ENCODE results near the gene COL23A1. TPM values are rescaled to one million over a fixed set of nuclear protein-coding genes. Genes with fewer than 3 reads are reported as not detected.

Gene COL23A1
- total RNA-seq, 1 experiment from 2014 or later, result not detected

DNA sequence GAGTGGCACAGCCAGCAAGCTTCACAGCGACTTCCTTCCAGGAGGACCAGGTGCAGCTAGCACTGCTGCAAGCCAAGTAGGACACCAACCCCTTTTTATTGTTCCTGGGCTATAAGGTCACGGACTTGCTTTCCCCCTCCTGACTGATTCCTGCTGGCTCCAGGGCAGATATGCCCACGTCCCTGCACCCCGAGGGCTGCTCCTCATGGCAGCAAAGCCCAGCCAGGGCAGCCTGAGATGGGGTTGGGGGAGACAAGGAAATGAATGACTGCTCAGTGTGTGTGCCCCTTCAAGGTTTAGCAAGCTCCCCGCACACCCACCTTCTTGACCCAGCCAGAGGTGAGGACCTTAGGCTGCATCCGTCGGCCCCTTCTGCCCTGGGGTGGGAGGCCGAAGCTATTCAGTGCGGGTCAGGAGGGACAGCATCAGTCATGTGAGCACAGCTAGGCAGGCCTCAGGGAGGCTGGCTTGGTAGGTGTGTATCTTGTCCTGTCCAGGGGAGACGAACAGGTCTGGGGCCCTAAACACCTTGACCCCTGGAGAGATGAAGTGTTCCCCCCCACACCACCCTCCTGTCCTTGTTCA lies 221.4 kb downstream of the COL23A1 start:
- TF ChIP-seq CTCF (IDR thresholded peaks at IDR 0.05; ENCODE audit: unreplicated experiment), result no peak
- CTCF ChIA-PET, result no interaction called here
- Mint-ChIP-seq H3K27me3 (ENCODE audit: unreplicated experiment) (peaks cover 35% of the 10 kb centered on the region), H3K4me3 (ENCODE audit: low read depth, unreplicated experiment) (no peak overlapping the region), H3K4me1 (ENCODE audit: low read depth, unreplicated experiment) (no peaks in the 10 kb centered on the region), H3K36me3 (ENCODE audit: insufficient read depth, unreplicated experiment) (peaks cover 4% of the 10 kb centered on the region), H3K27ac (ENCODE audit: unreplicated experiment) (no peak overlapping the region), H3K9me3 (ENCODE audit: low read depth, unreplicated experiment) (peaks cover 10% of the 10 kb centered on the region)
- BruUV-seq (replicated peaks), result no TSS peak
- DNase-seq, result no peak
- intact Hi-C loops (cut with micrococcal nuclease; ENCODE audit: unreplicated experiment), result no loop called here

- no peak for TF ChIP-seq CTCF (IDR thresholded peaks at IDR 0.05; ENCODE audit: unreplicated experiment)
- H3K9me3 Mint-ChIP-seq (ENCODE audit: low read depth, unreplicated experiment), result peaks cover 10% of the 10 kb centered on the region
- H3K36me3 Mint-ChIP-seq (ENCODE audit: insufficient read depth, unreplicated experiment), result peaks cover 4% of the 10 kb centered on the region
- no TSS peak for BruUV-seq (replicated peaks)
- H3K27me3 Mint-ChIP-seq (ENCODE audit: unreplicated experiment), result peaks cover 41% of the 10 kb centered on the region
- intact Hi-C loops (cut with micrococcal nuclease; ENCODE audit: unreplicated experiment), result no loop called here
- H3K4me3 Mint-ChIP-seq (ENCODE audit: low read depth, unreplicated experiment), result no peak overlapping the region
- CTCF ChIA-PET, result no interaction called here
- H3K27ac Mint-ChIP-seq (ENCODE audit: unreplicated experiment), result no peak overlapping the region
- DNase-seq, result no peak
- no peaks in the 10 kb centered on the region for H3K4me1 Mint-ChIP-seq (ENCODE audit: low read depth, unreplicated experiment)
These were observed 221.9 kb downstream of the COL23A1 start for GRCh38 chr5:178368274-178368673.

DNA sequence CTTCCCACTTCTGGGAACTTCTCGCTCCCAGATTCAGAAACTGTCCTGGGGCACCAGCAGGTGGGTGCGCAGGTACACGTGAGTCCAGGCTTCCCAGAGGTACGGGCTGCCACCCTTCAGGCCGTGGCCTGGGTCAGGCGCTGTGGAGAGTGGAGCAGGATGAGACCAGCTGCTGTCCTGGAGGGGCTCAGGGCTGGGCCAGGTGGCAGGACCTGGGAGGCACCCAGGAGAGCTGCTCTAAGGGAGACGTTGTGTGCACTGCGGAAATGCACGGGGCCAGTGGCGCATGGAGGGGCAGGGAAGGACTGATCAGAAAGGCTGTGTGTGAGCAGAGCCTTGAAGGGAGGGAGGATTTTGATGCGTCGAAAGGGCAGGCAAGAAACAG lies 222.5 kb downstream of the COL23A1 start:
- H3K4me3 Mint-ChIP-seq (ENCODE audit: low read depth, unreplicated experiment), result no peak overlapping the region
- intact Hi-C loops (cut with micrococcal nuclease; ENCODE audit: unreplicated experiment), result no loop called here
- no peak overlapping the region for H3K27ac Mint-ChIP-seq (ENCODE audit: unreplicated experiment)
- no peaks in the 10 kb centered on the region for H3K4me1 Mint-ChIP-seq (ENCODE audit: low read depth, unreplicated experiment)
- peaks cover 4% of the 10 kb centered on the region for H3K36me3 Mint-ChIP-seq (ENCODE audit: insufficient read depth, unreplicated experiment)
- TF ChIP-seq CTCF (IDR thresholded peaks at IDR 0.05; ENCODE audit: unreplicated experiment), result no peak
- no peak for DNase-seq
- CTCF ChIA-PET, result no interaction called here
- peaks cover 10% of the 10 kb centered on the region for H3K9me3 Mint-ChIP-seq (ENCODE audit: low read depth, unreplicated experiment)
- H3K27me3 Mint-ChIP-seq (ENCODE audit: unreplicated experiment), result peaks cover 46% of the 10 kb centered on the region
- no TSS peak for BruUV-seq (replicated peaks)

GRCh38 chr5:178366998-178367735 lies 223.0 kb downstream of the COL23A1 start:
- Mint-ChIP-seq H3K36me3 (ENCODE audit: insufficient read depth, unreplicated experiment) (peaks cover 4% of the 10 kb centered on the region), H3K27ac (ENCODE audit: unreplicated experiment) (no peak overlapping the region), H3K9me3 (ENCODE audit: low read depth, unreplicated experiment) (peaks cover 10% of the 10 kb centered on the region)

More at GRCh38 chr5:178366998-178367735, 223.0 kb downstream of the COL23A1 start:
- intact Hi-C loops (cut with micrococcal nuclease; ENCODE audit: unreplicated experiment), result no loop called here
- BruUV-seq (replicated peaks), result no TSS peak
- CTCF ChIA-PET, result no interaction called here
- no peak overlapping the region for H3K4me3 Mint-ChIP-seq (ENCODE audit: low read depth, unreplicated experiment)
- H3K27me3 Mint-ChIP-seq (ENCODE audit: unreplicated experiment), result peaks cover 48% of the 10 kb centered on the region
- DNase-seq, result no peak
- H3K4me1 Mint-ChIP-seq (ENCODE audit: low read depth, unreplicated experiment), result no peaks in the 10 kb centered on the region
- TF ChIP-seq CTCF (IDR thresholded peaks at IDR 0.05; ENCODE audit: unreplicated experiment), result no peak
